ENCODE data around the gene MRPS31. TPM values are rescaled to one million over a fixed set of nuclear protein-coding genes. Genes with fewer than 3 reads are reported as not detected.
A peak's percentile ranks its signal among the peaks of the same experiment; 100 is the strongest.
"Not testable (repeated sequence)": the region's sequence is repeated elsewhere in the genome, so short reads cannot be mapped to it uniquely, and the experiment has no call there.

The MRPS31 gene
- total RNA-seq, 3 donors from 2014 or later (not counting 1 experiment from before 2014, with no cell fraction given): 13.6 to 19.6 (median 13.8) TPM

GRCh38 chr13:40749327-40749726 lies 21.7 kb downstream of the MRPS31 start:
- peak in 1 of 2 donors; percentile 12 for DNase-seq
- H3K4me1 Mint-ChIP-seq: no peaks in the 10 kb centered on the region
- no peak overlapping the region for H3K4me3 Mint-ChIP-seq
- Histone ChIP-seq H3K27ac (ENCODE audit: low read length) (no peak overlapping the region), H3K27me3 (ENCODE audit: control insufficient read depth, insufficient read depth, low read length) (no peaks in the 10 kb centered on the region), H3K36me3 (ENCODE audit: control insufficient read depth, insufficient read depth, low read length) (peaks cover 37% of the 10 kb centered on the region), H3K9me3 (ENCODE audit: control insufficient read depth, insufficient read depth, low read length) (no peaks in the 10 kb centered on the region), H3K4me3 (ENCODE audit: low read length) (no peak overlapping the region), H3K4me1 (ENCODE audit: control insufficient read depth, insufficient read depth, low read length) (no peaks in the 10 kb centered on the region)
- intact Hi-C loops (cut with micrococcal nuclease): no loop called here
- no peaks in the 10 kb centered on the region for H3K9me3 Mint-ChIP-seq
- WGBS (ENCODE audit: insufficient coverage): 100% methylated on average over 1 of the region's 1 CpG
- H3K36me3 Mint-ChIP-seq: peaks cover 9% of the 10 kb centered on the region
- no peak for ATAC-seq
- TF ChIP-seq CTCF (IDR thresholded peaks at IDR 0.05): no peak
- H3K27ac Mint-ChIP-seq: no peak overlapping the region
- no peaks in the 10 kb centered on the region for H3K27me3 Mint-ChIP-seq (ENCODE audit: low read depth in 2 of 2)

GRCh38 chr13:40735232-40735548 lies 35.8 kb downstream of the MRPS31 start:
- H3K36me3 Mint-ChIP-seq; H3K4me3 ChIP-seq (ENCODE audit: low read length); H3K9me3 Mint-ChIP-seq; H3K27ac ChIP-seq (ENCODE audit: low read length); H3K4me1 ChIP-seq (ENCODE audit: control insufficient read depth, insufficient read depth, low read length); H3K36me3 ChIP-seq (ENCODE audit: control insufficient read depth, insufficient read depth, low read length); H3K27ac Mint-ChIP-seq; H3K27me3 ChIP-seq (ENCODE audit: control insufficient read depth, insufficient read depth, low read length); DNase-seq; ATAC-seq; H3K27me3 Mint-ChIP-seq (ENCODE audit: low read depth in 2 of 2); H3K9me3 ChIP-seq (ENCODE audit: control insufficient read depth, insufficient read depth, low read length); H3K4me3 Mint-ChIP-seq; intact Hi-C loops (cut with micrococcal nuclease): not testable (repeated sequence)
- peaks cover 26% of the 10 kb centered on the region in 2 donors for H3K4me1 Mint-ChIP-seq
- 77% methylated on average over 6 of the region's 11 CpGs for WGBS (ENCODE audit: insufficient coverage)

- DNase-seq; H3K4me3 ChIP-seq (ENCODE audit: low read length); H3K36me3 Mint-ChIP-seq; H3K27me3 ChIP-seq (ENCODE audit: control insufficient read depth, insufficient read depth, low read length); H3K4me1 ChIP-seq (ENCODE audit: control insufficient read depth, insufficient read depth, low read length); ATAC-seq; H3K36me3 ChIP-seq (ENCODE audit: control insufficient read depth, insufficient read depth, low read length); H3K27me3 Mint-ChIP-seq (ENCODE audit: low read depth in 2 of 2); intact Hi-C loops (cut with micrococcal nuclease); H3K9me3 ChIP-seq (ENCODE audit: control insufficient read depth, insufficient read depth, low read length); H3K9me3 Mint-ChIP-seq: not testable (repeated sequence)
- 87% methylated on average over 24 of the region's 24 CpGs for WGBS (ENCODE audit: insufficient coverage)
- peak overlapping the region; percentile 26 for H3K27ac ChIP-seq (ENCODE audit: low read length)
- Mint-ChIP-seq H3K4me3 (peak overlapping the region; percentile 62), H3K4me1 (peaks cover 26% of the 10 kb centered on the region in 2 donors), H3K27ac (peak overlapping the region; percentile 41 to 52)
Observed at GRCh38 chr13:40734536-40735231, 36.3 kb downstream of the MRPS31 start.

GRCh38 chr13:40732658-40733057 lies 38.3 kb downstream of the MRPS31 start:
- no peaks in the 10 kb centered on the region for H3K27me3 ChIP-seq (ENCODE audit: control insufficient read depth, insufficient read depth, low read length)
- H3K27ac ChIP-seq (ENCODE audit: low read length): no peak overlapping the region
- DNase-seq (no peak), ATAC-seq (peak in 2 of 3 donors; percentile 85 to 95)
- H3K4me1 Mint-ChIP-seq: peaks cover 26 to 28% of the 10 kb centered on the region in 2 donors
- H3K27ac Mint-ChIP-seq: peak overlapping the region; percentile 25 to 52
- 83% methylated on average over 1 of the region's 1 CpG for WGBS (ENCODE audit: insufficient coverage)
- no peak for TF ChIP-seq CTCF (IDR thresholded peaks at IDR 0.05)
- H3K36me3 Mint-ChIP-seq: peaks cover 4% of the 10 kb centered on the region
- intact Hi-C loops (cut with micrococcal nuclease): no loop called here
- H3K4me3 Mint-ChIP-seq: no peak overlapping the region
- no peaks in the 10 kb centered on the region for H3K27me3 Mint-ChIP-seq (ENCODE audit: low read depth in 2 of 2)
- H3K36me3 ChIP-seq (ENCODE audit: control insufficient read depth, insufficient read depth, low read length): peaks cover 13% of the 10 kb centered on the region
- H3K4me3 ChIP-seq (ENCODE audit: low read length): no peak overlapping the region
- no peaks in the 10 kb centered on the region for H3K9me3 ChIP-seq (ENCODE audit: control insufficient read depth, insufficient read depth, low read length)
- H3K4me1 ChIP-seq (ENCODE audit: control insufficient read depth, insufficient read depth, low read length): no peaks in the 10 kb centered on the region
- H3K9me3 Mint-ChIP-seq: no peaks in the 10 kb centered on the region

All from natural killer cell (primary cell).